GM23338 (cell line): Measurements from ENCODE around the gene WASL. TPM values are rescaled to one million over a fixed set of nuclear protein-coding genes. Genes with fewer than 3 reads are reported as not detected.

Experiments used
- ATAC-seq: fragments of 200-7000 bp; cut with Tn5 transposase; 3 replicates; pipeline ENCODE4 v1.9.1; 2020
- DNase-seq: peaks from one replicate; pipeline ENCODE4 v3.0.0-alpha.2; 2015; ENCODE audit warnings: low spot score
- H2AFZ ChIP-seq: fragments of 200-600 bp; sonication (generic); 2 replicates; pipeline ENCODE4 v1.8.0; 2016; ENCODE audit warnings: antibody characterized with exemption, mild to moderate bottlenecking, moderate library complexity
- H3F3A ChIP-seq: fragments of 200-600 bp; sonication (generic); replicated peaks from 2 replicates; pipeline ENCODE4 v1.8.0; 2017; ENCODE audit warnings: antibody characterized with exemption, mixed run types, low read depth
- H3K27ac ChIP-seq: fragments of 200-600 bp; sonication (generic); 2 replicates; pipeline ENCODE4 v1.6.1; 2016; ENCODE audit warnings: low read depth
- H3K27me3 ChIP-seq: fragments of 200-600 bp; sonication (generic); 2 replicates; pipeline ENCODE4 v1.8.0; 2016; ENCODE audit warnings: mild to moderate bottlenecking, mixed run types, moderate library complexity; ENCODE audit not compliant: insufficient read depth
- H3K36me3 ChIP-seq: fragments of 200-600 bp; sonication (generic); 2 replicates; pipeline ENCODE4 v1.8.0; 2016; ENCODE audit warnings: mild to moderate bottlenecking; ENCODE audit not compliant: insufficient read depth
- H3K4me1 ChIP-seq: fragments of 200-600 bp; sonication (generic); 2 replicates; pipeline ENCODE4 v1.8.0; 2016; ENCODE audit warnings: mild to moderate bottlenecking, moderate library complexity; ENCODE audit not compliant: insufficient read depth
- H3K4me2 ChIP-seq: fragments of 200-600 bp; sonication (generic); 2 replicates; pipeline ENCODE4 v1.7.1; 2017; ENCODE audit warnings: mixed run types
- H3K4me3 ChIP-seq: fragments of 200-600 bp; sonication (generic); 2 replicates; pipeline ENCODE4 v1.6.1; 2016; ENCODE audit warnings: mixed run types
- H3K79me2 ChIP-seq: fragments of 200-600 bp; sonication (generic); replicated peaks from 2 replicates; pipeline ENCODE4 v1.8.0; 2017; ENCODE audit warnings: mild to moderate bottlenecking; ENCODE audit not compliant: insufficient read depth
- H3K9me2 ChIP-seq: fragments of 200-600 bp; sonication (generic); 2 replicates; pipeline ENCODE4 v1.8.0; 2017; ENCODE audit not compliant: insufficient read depth
- H4K20me1 ChIP-seq: fragments of 200-600 bp; sonication (generic); replicated peaks from 2 replicates; pipeline ENCODE4 v1.8.0; 2017; ENCODE audit warnings: mild to moderate bottlenecking; ENCODE audit not compliant: insufficient read depth
- H3K27ac Mint-ChIP-seq: 2 replicates; pipeline ENCODE4 v1.8.0; 2020; ENCODE audit warnings: inconsistent platforms, mild to moderate bottlenecking, moderate library complexity, mixed read lengths
- H3K27me3 Mint-ChIP-seq: 3 replicates; pipeline ENCODE4 v1.8.0; 2022; ENCODE audit warnings: low read depth, mild to moderate bottlenecking, moderate library complexity, mixed read lengths, inconsistent platforms; ENCODE audit not compliant: insufficient read depth, poor library complexity
- H3K36me3 Mint-ChIP-seq: 3 replicates; pipeline ENCODE4 v1.8.0; 2021; ENCODE audit warnings: low read depth, mild to moderate bottlenecking, inconsistent platforms, moderate library complexity, mixed read lengths
- H3K4me1 Mint-ChIP-seq: 3 replicates; pipeline ENCODE4 v1.8.0; 2020; ENCODE audit warnings: mild to moderate bottlenecking, inconsistent platforms, mixed read lengths
- H3K4me3 Mint-ChIP-seq: 3 replicates; pipeline ENCODE4 v1.8.0; 2021; ENCODE audit warnings: moderate library complexity, mild to moderate bottlenecking, inconsistent platforms, mixed read lengths
- H3K9me3 Mint-ChIP-seq: 3 replicates; pipeline ENCODE4 v1.8.0; 2020; ENCODE audit warnings: moderate library complexity, mild to moderate bottlenecking, inconsistent platforms, mixed read lengths
- CREB1 ChIP-seq: fragments of 250-450 bp; sonication (Bioruptor Pico); IDR thresholded peaks from 2 replicates; pipeline ENCODE4 v1.5.0; 2020; ENCODE audit warnings: low read depth, mild to moderate bottlenecking, moderate library complexity
- EZH2 ChIP-seq: fragments of 200-600 bp; sonication (generic); IDR thresholded peaks from one replicate; pipeline ENCODE4 v1.8.0; 2017; ENCODE audit warnings: antibody characterized with exemption, mild to moderate bottlenecking, low read depth; ENCODE audit not compliant: unreplicated experiment
- EZH2phosphoT487 ChIP-seq: fragments of 200-600 bp; sonication (generic); IDR thresholded peaks from one replicate; pipeline ENCODE4 v1.8.1; 2018; ENCODE audit warnings: antibody characterized with exemption; ENCODE audit not compliant: unreplicated experiment
- JUNB ChIP-seq: IDR thresholded peaks from one replicate; pipeline ENCODE4 v1.6.1; 2016; ENCODE audit warnings: antibody characterized with exemption; ENCODE audit not compliant: unreplicated experiment
- NANOG ChIP-seq: IDR thresholded peaks from 2 replicates; pipeline ENCODE4 v1.6.1; 2016; ENCODE audit warnings: antibody characterized with exemption, borderline replicate concordance
- POLR2AphosphoS5 ChIP-seq: IDR thresholded peaks from 2 replicates; pipeline ENCODE4 v1.6.1; 2016; ENCODE audit warnings: antibody characterized with exemption, low read depth
- STAT1 ChIP-seq: IDR thresholded peaks from one replicate; pipeline ENCODE4 v1.6.1; 2016; ENCODE audit warnings: antibody characterized with exemption; ENCODE audit not compliant: unreplicated experiment
- ZNF114 ChIP-seq: fragments of 250-450 bp; sonication (Bioruptor Pico); IDR thresholded peaks from 2 replicates; pipeline ENCODE4 v1.5.0; 2020; ENCODE audit warnings: mild to moderate bottlenecking, moderate library complexity
- ZNF331 ChIP-seq: fragments of 250-450 bp; sonication (Bioruptor Pico); IDR thresholded peaks from 2 replicates; pipeline ENCODE4 v1.5.0; 2020; ENCODE audit warnings: low read depth, mild to moderate bottlenecking, moderate library complexity
- polyA plus RNA-seq: library from polyadenylated mRNA; unstranded; fragments of >200 nt; fragmentation: Nextera tagmentation; extraction: Ambion mirVana; gene quantifications from 2 replicates; pipeline ENCODE4 v1.2.1, GENCODE V29; 2016
- total RNA-seq: library from RNA; depleted of rRNA; stranded (reverse); fragments of >200 nt; shearing (Covaris generic); gene quantifications from 2 replicates; pipeline ENCODE4 v1.2.3, GENCODE V29; 2014
- TF ChIP-seq, protein P1 (sequence below): fragments of 250-450 bp; sonication (Bioruptor Pico); IDR thresholded peaks from 2 replicates; pipeline ENCODE4 v1.5.0; 2020; ENCODE audit warnings: mild to moderate bottlenecking, moderate library complexity
- TF ChIP-seq, protein P2 (sequence below): IDR thresholded peaks from one replicate; pipeline ENCODE4 v1.6.1; 2018; ENCODE audit warnings: antibody characterized with exemption; ENCODE audit not compliant: unreplicated experiment
- TF ChIP-seq, protein P3 (sequence below): IDR thresholded peaks from 2 replicates; pipeline ENCODE4 v1.6.1; 2016; ENCODE audit warnings: antibody characterized with exemption
- TF ChIP-seq, protein P4 (sequence below), 2 experiments: fragments of 200-600 bp in 1 of 2; sonication (generic) in 1 of 2; conservative IDR thresholded peaks; 2 replicates each; pipeline versions ENCODE4 v1.5.1 to v1.6.1; 2016 to 2017; ENCODE audit warnings: antibody characterized with exemption in 2 of 2, low read depth in 2 of 2, mild to moderate bottlenecking in 2 of 2, moderate library complexity in 1 of 2

WASL gene
- total and polyA plus RNA-seq, 2 experiments from 2014 or later = 36.4 to 45.3 TPM

DNA sequence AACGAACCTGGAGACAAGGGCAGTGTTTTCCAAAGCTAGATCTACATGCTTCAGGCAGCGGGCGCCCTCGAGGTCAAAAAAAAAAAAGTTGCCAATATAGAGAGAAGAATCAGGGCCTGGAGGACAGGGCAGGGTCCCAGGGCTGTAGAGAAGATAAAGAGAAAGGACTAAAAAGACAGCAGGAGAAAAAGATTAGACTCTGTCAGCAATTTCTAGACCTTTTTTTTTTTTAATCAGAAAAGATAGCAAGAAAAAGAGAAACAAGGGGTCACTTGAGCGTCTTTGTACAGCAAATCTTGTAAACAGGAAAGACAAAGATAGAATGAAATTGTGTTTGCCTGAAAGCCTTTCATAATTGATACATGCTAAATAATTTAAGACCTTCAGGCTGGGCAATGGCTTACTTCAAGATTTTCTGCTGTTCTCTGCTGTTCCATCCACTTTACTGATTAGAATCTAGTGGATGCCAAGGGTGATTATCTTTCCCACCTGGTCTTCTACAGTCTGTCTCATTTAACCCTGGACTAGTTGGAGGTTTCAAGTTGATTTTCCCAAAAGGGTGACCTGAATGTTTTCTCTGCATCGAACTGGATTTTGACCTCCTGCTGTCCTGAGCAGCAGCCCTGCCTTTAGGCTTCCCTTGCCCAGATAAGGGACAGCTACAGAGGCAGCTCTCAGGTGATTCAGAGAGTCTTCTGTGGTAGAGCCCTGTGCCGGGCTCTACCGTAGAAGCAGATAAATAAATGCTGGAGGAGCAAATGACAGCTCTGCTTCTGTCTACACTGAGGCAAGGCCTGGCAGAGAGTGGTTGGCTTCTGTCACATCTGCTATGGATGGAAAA lies 88.1 kb downstream of the WASL start:
- Histone ChIP-seq H3K79me2 (no peaks in the 10 kb centered on the region), H3K4me3 (no peak overlapping the region), H3F3A (no peaks in the 10 kb centered on the region), H3K27me3 (no peaks in the 10 kb centered on the region), H3K9me2 (peaks cover 9% of the 10 kb centered on the region), H3K4me2 (no peak overlapping the region), H3K36me3 (no peaks in the 10 kb centered on the region), H4K20me1 (no peaks in the 10 kb centered on the region), H3K4me1 (peaks cover 20% of the 10 kb centered on the region; the same call in 1 of the 2 replicates), H2AFZ (peak overlapping the region; percentile 63), H3K27ac (no peak overlapping the region)
- H3K4me1 Mint-ChIP-seq = peaks cover 22% of the 10 kb centered on the region
- H3K36me3 Mint-ChIP-seq = no peaks in the 10 kb centered on the region; the same call in 2 of the 3 replicates
- no peak overlapping the region for H3K4me3 Mint-ChIP-seq
- TF ChIP-seq STAT1 = no peak
- TF ChIP-seq, protein P1, sequence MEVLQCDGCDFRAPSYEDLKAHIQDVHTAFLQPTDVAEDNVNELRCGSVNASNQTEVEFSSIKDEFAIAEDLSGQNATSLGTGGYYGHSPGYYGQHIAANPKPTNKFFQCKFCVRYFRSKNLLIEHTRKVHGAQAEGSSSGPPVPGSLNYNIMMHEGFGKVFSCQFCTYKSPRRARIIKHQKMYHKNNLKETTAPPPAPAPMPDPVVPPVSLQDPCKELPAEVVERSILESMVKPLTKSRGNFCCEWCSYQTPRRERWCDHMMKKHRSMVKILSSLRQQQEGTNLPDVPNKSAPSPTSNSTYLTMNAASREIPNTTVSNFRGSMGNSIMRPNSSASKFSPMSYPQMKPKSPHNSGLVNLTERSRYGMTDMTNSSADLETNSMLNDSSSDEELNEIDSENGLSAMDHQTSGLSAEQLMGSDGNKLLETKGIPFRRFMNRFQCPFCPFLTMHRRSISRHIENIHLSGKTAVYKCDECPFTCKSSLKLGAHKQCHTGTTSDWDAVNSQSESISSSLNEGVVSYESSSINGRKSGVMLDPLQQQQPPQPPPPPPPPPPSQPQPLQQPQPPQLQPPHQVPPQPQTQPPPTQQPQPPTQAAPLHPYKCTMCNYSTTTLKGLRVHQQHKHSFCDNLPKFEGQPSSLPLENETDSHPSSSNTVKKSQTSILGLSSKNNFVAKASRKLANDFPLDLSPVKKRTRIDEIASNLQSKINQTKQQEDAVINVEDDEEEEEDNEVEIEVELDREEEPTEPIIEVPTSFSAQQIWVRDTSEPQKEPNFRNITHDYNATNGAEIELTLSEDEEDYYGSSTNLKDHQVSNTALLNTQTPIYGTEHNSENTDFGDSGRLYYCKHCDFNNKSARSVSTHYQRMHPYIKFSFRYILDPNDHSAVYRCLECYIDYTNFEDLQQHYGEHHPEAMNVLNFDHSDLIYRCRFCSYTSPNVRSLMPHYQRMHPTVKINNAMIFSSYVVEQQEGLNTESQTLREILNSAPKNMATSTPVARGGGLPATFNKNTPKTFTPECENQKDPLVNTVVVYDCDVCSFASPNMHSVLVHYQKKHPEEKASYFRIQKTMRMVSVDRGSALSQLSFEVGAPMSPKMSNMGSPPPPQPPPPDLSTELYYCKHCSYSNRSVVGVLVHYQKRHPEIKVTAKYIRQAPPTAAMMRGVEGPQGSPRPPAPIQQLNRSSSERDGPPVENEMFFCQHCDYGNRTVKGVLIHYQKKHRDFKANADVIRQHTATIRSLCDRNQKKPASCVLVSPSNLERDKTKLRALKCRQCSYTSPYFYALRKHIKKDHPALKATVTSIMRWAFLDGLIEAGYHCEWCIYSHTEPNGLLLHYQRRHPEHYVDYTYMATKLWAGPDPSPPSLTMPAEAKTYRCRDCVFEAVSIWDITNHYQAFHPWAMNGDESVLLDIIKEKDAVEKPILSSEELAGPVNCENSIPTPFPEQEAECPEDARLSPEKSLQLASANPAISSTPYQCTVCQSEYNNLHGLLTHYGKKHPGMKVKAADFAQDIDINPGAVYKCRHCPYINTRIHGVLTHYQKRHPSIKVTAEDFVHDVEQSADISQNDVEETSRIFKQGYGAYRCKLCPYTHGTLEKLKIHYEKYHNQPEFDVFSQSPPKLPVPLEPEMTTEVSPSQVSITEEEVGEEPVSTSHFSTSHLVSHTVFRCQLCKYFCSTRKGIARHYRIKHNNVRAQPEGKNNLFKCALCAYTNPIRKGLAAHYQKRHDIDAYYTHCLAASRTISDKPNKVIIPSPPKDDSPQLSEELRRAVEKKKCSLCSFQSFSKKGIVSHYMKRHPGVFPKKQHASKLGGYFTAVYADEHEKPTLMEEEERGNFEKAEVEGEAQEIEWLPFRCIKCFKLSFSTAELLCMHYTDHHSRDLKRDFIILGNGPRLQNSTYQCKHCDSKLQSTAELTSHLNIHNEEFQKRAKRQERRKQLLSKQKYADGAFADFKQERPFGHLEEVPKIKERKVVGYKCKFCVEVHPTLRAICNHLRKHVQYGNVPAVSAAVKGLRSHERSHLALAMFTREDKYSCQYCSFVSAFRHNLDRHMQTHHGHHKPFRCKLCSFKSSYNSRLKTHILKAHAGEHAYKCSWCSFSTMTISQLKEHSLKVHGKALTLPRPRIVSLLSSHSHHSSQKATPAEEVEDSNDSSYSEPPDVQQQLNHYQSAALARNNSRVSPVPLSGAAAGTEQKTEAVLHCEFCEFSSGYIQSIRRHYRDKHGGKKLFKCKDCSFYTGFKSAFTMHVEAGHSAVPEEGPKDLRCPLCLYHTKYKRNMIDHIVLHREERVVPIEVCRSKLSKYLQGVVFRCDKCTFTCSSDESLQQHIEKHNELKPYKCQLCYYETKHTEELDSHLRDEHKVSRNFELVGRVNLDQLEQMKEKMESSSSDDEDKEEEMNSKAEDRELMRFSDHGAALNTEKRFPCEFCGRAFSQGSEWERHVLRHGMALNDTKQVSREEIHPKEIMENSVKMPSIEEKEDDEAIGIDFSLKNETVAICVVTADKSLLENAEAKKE (CRISPR knock-in tag) = no peak
- no peak for TF ChIP-seq NANOG
- no peak for TF ChIP-seq EZH2
- no peak for TF ChIP-seq POLR2AphosphoS5
- no peak for TF ChIP-seq JUNB
- TF ChIP-seq, protein P2, sequence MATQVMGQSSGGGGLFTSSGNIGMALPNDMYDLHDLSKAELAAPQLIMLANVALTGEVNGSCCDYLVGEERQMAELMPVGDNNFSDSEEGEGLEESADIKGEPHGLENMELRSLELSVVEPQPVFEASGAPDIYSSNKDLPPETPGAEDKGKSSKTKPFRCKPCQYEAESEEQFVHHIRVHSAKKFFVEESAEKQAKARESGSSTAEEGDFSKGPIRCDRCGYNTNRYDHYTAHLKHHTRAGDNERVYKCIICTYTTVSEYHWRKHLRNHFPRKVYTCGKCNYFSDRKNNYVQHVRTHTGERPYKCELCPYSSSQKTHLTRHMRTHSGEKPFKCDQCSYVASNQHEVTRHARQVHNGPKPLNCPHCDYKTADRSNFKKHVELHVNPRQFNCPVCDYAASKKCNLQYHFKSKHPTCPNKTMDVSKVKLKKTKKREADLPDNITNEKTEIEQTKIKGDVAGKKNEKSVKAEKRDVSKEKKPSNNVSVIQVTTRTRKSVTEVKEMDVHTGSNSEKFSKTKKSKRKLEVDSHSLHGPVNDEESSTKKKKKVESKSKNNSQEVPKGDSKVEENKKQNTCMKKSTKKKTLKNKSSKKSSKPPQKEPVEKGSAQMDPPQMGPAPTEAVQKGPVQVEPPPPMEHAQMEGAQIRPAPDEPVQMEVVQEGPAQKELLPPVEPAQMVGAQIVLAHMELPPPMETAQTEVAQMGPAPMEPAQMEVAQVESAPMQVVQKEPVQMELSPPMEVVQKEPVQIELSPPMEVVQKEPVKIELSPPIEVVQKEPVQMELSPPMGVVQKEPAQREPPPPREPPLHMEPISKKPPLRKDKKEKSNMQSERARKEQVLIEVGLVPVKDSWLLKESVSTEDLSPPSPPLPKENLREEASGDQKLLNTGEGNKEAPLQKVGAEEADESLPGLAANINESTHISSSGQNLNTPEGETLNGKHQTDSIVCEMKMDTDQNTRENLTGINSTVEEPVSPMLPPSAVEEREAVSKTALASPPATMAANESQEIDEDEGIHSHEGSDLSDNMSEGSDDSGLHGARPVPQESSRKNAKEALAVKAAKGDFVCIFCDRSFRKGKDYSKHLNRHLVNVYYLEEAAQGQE = no peak
- TF ChIP-seq, protein P3, sequence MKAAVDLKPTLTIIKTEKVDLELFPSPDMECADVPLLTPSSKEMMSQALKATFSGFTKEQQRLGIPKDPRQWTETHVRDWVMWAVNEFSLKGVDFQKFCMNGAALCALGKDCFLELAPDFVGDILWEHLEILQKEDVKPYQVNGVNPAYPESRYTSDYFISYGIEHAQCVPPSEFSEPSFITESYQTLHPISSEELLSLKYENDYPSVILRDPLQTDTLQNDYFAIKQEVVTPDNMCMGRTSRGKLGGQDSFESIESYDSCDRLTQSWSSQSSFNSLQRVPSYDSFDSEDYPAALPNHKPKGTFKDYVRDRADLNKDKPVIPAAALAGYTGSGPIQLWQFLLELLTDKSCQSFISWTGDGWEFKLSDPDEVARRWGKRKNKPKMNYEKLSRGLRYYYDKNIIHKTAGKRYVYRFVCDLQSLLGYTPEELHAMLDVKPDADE = no peak
- TF ChIP-seq, protein P4, sequence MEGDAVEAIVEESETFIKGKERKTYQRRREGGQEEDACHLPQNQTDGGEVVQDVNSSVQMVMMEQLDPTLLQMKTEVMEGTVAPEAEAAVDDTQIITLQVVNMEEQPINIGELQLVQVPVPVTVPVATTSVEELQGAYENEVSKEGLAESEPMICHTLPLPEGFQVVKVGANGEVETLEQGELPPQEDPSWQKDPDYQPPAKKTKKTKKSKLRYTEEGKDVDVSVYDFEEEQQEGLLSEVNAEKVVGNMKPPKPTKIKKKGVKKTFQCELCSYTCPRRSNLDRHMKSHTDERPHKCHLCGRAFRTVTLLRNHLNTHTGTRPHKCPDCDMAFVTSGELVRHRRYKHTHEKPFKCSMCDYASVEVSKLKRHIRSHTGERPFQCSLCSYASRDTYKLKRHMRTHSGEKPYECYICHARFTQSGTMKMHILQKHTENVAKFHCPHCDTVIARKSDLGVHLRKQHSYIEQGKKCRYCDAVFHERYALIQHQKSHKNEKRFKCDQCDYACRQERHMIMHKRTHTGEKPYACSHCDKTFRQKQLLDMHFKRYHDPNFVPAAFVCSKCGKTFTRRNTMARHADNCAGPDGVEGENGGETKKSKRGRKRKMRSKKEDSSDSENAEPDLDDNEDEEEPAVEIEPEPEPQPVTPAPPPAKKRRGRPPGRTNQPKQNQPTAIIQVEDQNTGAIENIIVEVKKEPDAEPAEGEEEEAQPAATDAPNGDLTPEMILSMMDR (conservative IDR thresholded peaks at IDR 0.05; ENCODE audit: low read depth in 2 of 2) = no peak
- no peak for TF ChIP-seq EZH2phosphoT487
- no peak for TF ChIP-seq ZNF331
- TF ChIP-seq ZNF114 = no peak
- no peak for TF ChIP-seq CREB1
- H3K27ac Mint-ChIP-seq = no peak overlapping the region
- H3K9me3 Mint-ChIP-seq = no peaks in the 10 kb centered on the region
- peaks cover 6% of the 10 kb centered on the region for H3K27me3 Mint-ChIP-seq
- ATAC-seq (peak; percentile 67), DNase-seq (no peak)
